Left cardiac atrium (tissue), 4 donors: ENCODE measurements around the gene SBF1. TPM values are rescaled to one million over a fixed set of nuclear protein-coding genes. Genes with fewer than 3 reads are reported as not detected.
A peak's percentile ranks its signal among the peaks of the same experiment; 100 is the strongest.

Source experiments
- ATAC-seq, 2 donors: fragments of 200-7000 bp; cut with Tn5 transposase; one replicate each; pipeline ENCODE4 v1.9.1; 2020; ENCODE audit warnings: mild to moderate bottlenecking in 2 of 2, moderate library complexity in 2 of 2
- DNase-seq: peaks from one replicate; pipeline ENCODE4 v3.0.0-alpha.2; 2020
- intact Hi-C, 2 donors: fragments of 100-400 bp; cut with DNase I; formaldehyde crosslinking; loops; one replicate each; pipeline versions ENCODE4 v1.14.1 to v1.15.1; 2022 to 2023
- total RNA-seq, 2 donors: library from RNA; stranded (reverse); fragmentation: NEBNext Ultra II Directional; extraction: Animal tissue kit (Norgen Biotek cat#: 25700); gene quantifications; one replicate each; pipeline ENCODE4 v1.2.1, GENCODE V29; 2021
- donor health status: DM: no; HTN: yes; CAD: no.
- donor health status: DM: no; HTN: yes; CAD: no; lungs with severe emphysema.
- donor health status: DM: yes; HTN: yes; CAD: no.
- donor health status: Dilated cardiomyopathy.

Gene SBF1
- total RNA-seq, 2 donors from 2014 or later = 44.9 to 54.4 TPM

DNA sequence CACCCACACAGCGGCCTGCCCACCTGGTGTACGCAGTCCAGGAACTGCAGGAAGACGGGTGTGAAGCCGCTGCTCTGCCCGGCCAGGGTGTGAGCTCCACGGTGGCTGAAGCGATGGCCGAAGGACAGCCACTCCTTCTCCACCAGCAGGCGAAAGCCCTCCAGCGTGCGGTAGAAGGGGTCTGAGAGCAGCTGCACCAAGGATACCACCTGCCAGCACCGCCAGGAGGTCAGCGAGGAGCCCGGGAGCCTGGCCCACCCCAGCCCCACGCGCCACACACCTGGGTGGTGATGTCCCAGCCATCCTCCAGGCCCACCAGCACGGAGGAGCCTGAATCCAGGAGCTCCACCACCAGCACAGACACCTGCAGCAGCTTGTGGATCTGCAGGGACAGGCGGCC lies 19.6 kb downstream of the SBF1 start:
- ATAC-seq (no peak), DNase-seq (no peak)
- intact Hi-C loops = no loop called here

DNA sequence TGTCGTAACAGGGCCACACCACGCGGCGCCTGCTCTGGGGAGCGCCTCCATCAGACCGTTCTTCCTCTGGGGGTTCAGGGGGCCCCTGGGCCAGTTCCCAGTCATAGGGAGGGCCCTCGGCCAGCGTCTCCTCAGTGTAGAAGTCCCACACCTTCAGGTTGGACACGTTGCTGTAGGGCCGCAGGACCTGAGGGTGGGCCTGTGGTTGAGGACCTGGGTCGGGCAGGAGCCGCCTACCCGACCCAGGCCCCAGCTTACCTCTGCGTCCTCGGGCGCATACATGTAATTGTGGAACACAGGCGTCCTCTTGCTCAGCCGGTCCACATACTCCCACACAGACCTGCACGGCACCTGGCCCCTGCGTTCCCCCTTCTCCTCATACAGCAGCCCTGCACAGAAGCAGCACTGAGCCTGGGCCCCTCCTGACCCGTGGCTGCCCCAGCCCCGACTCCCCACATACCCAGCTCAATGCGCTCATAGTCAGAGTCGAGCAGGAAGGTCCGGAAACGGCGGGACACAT lies 20.2 kb downstream of the SBF1 start:
- no peak for DNase-seq
- ATAC-seq = no peak
- intact Hi-C loops = no loop called here

DNA sequence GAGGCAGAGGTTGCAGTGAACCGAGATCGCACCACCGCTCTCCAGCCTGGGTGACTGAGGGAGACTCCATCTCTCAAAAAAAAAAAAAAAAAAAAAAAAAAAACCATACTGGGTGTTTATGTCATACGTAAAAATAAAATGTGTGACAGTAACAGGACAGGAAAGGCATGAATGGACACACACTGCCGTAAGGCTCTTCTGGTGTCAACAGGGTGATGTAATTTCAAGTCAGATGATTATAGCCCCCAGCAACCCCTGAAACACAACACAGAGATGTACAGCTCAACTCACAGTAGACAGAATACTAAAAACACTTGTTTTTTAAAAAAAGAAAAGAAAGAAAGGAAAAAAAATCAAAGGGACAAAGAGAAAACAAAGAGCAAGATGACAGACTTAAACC lies 22.2 kb downstream of the SBF1 start:
- no peak for DNase-seq
- intact Hi-C loops = no loop called here
- ATAC-seq = no peak

DNA sequence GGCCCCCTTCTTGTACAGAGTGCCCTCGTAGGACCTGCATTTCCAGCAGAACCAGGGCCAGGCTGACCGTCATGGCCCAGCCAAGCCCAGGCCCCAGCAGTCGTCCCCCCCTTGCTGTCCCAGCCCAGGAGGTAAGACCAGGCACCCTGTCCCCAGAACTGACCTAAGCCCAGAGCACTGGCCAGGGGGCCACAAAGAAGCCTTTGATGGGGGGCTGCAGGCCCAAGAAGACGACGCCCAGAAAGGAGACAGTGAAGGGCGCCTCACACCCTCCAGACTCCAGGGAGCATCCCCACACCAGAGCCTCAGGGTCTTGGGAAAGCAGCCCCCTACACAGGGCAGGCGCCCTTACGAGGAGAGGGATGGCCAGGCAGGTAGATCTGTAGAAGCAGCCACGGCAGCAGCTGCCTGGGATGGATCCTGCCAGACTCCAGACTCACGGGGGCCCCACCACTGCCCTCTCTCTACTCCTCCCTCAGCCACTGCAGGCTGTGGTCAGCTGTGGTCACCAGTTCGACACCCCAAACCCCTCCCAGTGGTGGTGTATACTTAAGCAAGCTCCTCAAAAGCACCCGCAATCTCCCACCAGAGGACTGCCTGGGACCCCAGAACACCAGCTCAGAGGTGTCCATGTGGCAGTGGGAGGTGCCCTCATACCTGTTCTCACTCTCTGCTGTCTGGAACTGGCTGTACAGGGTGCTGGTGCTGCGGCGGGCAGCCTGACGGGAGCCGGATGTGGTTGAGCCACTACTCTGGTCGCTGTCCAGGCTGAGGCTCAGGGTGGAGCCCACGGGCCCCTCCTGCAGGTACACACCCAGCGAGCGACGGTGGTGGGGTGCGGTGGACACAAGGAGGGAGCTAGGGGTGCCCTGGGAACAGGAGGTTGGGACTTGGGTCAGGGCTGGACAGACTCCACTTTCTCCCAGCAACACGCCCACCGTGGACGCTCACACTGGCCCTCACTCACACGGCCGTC lies 27.0 kb downstream of the SBF1 start:
- ATAC-seq (peak in 1 of 2 donors; percentile 3), DNase-seq (no peak)
- intact Hi-C loops = no loop called here

DNA sequence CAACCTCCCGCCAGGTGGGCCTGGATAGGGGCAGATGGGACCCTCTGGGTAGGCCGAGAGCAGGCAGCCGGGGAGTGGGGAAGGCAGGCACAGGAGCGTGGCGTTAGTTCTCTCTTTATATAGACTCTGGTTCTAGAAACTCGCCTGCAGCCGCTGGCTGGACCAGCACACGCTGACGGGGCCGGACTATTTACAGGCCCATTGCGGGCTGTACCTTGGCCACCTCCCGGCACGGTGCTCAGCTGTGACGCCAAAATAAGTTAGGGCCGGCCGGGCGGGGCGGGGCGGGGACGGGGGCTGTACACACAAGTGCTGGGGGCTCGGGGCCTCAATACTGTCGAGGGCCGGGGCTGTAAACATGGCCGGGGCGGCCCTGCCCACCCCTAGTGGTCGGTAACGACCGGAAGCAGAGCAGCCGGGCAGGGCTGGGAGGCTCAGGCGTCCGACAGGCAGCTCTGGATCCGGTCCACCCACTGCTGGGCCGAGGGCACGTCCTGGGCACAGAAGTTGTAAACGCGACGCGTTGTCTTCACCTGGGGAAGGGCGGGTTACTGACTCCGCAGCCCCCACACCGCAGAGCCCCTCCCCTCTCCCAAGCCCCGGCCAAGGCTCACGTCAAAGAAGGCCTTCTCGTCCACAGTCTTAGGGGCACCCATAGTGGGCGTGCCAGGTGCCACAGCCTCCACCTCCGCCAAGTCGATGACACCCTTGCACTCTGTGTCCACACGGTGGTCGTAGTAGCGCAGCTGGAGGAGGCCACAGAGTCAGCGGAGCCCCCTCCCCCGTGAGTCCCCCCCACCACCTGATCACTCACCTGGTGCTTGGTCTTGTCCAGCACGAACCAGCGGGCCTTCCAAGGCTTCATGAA lies 27.9 kb downstream of the SBF1 start:
- intact Hi-C loops = no loop called here
- DNase-seq (no peak), ATAC-seq (peak in 1 of 2 donors; percentile 3)

DNA sequence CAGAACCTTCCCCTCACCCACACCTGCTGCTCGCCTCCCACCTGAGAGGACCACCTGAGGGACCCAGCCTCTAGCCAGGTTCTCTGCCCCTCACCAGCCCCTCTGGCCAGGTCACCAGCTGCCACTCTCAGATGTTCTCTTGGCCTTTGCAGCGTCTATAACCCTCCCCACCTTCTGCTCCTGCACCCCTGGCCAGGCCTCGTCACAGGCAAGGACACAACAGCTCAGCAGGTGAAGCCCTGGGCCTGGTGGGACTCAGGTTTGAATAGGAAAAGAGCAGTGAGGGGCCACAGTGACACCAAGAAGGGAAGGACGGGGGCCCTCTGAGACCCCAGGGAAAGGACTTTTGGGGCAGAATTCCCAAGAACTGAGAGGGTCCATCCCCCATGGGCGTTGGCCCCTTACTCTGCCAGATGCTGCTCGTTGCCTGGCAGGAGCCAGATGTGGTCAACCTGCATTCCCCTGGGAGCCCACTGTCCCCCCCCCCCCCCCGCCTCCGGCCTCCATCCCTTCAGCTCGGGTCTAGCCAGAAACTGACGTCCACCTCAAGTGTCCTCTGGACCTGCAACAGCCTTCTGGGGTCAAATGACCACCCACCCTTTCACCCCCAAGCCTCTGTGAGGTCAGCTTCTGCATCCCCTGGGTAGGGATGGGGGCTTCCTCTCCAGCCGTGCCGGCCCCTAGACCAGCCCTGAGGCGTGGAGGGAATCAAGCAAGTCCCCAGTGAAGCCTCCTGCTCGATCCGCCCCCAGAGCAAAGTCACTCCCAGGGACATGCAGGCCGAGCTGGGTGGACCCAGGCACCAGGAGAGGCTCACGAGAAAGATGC lies 28.7 kb downstream of the SBF1 start:
- intact Hi-C loops = no loop called here
- ATAC-seq (no peak), DNase-seq (no peak)

DNA sequence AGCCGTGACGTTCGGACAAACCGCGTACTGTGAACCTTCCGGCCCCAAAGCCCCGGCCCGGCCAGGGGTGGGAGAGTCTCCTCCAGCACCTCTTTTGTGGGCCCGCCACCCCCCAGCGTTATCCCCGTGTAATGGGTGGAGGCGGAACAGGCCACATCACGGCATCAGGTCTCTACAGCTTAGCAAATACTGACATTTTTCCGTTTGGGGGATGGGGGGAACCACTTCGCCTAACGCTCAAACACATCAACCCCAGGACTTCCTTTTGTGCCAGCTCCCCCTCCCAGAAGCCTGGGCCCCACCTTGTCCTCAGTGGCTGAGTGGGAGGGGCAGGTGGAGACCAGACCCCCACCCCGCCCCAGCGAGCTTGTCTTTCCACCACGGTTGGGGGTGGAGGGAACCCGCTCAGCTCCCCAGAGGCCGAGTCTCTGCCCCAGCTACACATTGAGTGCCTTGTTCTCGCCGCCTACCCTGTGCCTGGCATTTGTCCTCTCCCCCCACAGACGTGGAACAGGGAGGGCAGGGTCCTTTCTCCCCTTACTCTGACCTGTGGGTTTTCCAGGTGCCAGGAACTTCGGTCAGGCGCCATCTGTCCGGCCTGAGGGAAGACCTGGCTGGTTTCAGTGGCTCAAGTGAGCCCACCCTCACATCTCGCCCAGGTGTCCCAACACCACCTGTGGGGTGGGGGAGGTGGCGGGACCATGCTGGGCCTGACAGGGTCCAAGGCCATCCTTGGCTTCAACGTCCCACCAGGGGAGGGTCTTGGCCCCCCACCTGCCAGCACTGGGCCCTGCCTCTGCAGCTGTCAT lies 29.6 kb downstream of the SBF1 start:
- ATAC-seq = no peak
- peak; percentile 22 for DNase-seq
- intact Hi-C loops = no loop called here

DNA sequence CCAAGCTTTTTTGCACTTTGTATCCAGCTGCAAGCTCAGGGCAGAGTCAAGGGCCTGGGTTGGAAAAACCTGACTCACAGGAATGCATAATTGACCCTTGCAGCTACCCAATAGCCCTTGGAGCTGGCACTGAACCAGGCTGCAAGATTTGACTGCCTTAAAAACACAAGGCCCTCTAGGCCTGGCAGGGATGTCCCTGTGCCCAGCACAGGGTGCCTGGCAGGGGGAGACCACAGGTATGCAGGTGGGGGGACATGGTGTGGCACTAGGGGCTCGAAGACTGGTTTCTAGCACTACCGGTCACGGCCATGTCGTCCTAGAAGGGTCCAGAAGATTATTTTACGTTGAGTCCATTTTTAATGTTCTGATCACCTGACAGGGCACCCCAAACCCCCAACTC lies 30.2 kb downstream of the SBF1 start:
- ATAC-seq (no peak), DNase-seq (no peak)
- intact Hi-C loops = no loop called here

DNA sequence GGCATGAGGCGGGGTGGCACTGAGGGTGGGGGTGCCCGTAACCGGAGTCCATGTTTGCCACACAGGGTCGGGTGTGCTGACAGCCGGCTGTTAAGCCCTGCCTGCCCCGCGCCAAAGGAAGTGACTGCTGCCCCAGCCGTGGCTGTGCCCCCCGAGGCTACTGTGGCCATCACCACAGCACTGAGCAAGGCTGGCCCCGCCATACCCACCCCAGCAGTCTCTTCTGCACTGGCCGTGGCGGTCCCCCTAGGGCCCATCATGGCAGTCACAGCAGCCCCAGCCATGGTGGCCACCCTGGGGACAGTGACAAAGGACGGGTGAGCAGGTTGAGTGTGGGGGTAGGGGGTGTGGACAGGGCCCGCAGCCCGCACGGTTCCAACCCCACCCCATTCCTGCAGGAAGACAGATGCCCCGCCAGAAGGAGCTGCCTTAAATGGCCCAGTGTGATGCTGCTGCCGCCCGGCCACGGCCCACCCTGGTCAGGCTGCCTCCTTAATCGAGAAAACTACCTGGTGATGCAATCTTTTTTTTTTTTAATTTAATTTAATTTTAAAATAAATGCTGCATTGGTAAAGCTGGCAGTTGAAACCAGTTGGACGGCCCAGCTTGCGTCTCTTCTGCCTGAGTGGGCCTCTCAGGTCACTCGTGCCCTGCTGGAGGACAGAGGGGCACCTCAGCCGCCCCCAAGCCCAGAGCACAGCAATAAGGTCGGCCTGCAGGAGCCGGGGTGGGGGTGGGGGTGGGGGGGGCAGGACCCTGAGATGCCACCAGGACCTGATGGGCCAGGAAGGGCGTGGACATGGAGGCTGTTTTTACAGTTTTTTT lies 30.8 kb downstream of the SBF1 start:
- ATAC-seq (no peak), DNase-seq (no peak)
- intact Hi-C loops = no loop called here

DNA sequence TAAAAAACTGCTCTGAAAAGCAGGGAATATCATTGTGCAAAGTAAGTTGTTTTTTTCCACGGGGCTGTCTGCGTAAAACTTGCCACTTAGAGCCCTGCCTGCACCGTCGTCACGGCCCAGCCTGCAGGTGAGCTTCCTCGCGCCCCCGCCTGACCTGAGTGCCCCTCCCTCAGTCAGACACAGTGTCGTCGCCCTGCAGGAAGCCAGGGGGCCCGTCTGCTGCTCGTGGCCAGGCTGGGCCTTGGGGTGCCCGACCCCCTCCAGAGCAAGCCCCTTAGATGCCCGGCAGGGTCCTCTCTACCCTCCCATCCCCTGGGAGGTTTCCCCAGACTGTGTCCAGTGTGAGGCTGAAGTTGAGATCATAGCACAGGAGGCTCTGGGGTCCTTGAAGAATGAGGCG lies 31.6 kb downstream of the SBF1 start:
- ATAC-seq (no peak), DNase-seq (no peak)
- intact Hi-C loops = no loop called here

DNA sequence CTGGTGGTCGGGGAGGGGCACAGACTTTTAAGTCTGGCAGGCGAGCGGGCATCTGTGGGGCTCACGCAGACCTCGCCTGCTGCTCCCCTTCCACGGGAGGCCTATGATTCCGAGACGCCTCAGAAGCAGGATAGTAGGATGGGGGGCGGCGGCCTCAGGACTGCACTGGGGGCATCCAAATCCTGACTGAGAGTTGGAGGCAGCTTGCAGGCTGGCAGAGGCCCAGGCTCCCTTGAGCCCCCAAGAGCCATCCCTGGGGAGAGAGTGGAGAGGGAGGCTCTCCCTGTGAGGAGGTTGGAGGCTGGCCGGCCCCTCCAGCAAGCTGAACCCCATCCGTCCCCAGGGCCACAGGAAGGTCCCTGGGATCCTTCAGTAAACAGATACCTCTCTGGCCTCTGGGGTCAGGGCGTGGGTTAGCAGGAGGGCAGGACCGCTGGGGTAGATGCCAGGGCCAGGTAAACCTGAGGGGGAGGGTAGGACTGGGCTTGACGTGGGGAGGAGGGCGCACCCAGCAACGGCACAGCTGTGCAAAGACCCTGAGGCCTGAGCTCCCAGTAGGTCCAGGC lies 33.3 kb downstream of the SBF1 start:
- ATAC-seq (no peak), DNase-seq (peak; percentile 29)
- intact Hi-C loops = no loop called here

DNA sequence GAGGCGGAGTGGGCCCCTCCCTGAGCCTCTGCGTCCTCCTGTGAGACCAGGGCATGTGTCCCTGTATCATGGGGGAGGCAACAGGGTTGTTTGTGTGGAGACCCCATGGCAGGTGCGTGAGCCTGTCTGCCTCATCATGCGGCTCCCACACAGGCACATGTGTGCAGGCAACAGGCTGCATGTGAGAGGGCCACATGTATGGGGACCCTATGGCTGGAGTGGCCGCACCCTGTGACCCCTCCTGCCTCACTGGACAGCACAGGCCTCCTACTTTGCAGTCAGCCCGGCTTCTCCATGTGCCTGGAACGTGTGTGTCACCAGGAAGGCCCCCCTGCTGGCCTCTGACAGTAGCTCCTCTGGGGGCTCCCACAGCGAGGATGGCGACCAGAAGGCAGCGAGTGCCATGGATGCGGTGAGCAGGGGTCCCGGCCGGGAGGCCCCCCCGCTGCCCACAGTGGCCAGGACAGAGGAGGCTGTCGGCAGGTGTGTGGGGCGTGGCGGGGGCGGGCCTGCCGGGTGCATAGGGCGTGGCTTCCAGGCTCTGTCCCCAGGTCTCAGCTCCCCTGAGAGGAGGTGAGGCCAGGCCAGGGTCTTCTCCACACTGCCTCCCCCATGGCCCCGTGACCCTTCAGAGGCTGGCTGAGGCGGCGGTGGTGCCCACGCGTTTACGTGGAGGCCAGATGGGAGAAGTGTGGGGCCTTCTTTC lies 34.1 kb downstream of the SBF1 start:
- DNase-seq (peak; percentile 23), ATAC-seq (no peak)
- intact Hi-C loops = no loop called here

DNA sequence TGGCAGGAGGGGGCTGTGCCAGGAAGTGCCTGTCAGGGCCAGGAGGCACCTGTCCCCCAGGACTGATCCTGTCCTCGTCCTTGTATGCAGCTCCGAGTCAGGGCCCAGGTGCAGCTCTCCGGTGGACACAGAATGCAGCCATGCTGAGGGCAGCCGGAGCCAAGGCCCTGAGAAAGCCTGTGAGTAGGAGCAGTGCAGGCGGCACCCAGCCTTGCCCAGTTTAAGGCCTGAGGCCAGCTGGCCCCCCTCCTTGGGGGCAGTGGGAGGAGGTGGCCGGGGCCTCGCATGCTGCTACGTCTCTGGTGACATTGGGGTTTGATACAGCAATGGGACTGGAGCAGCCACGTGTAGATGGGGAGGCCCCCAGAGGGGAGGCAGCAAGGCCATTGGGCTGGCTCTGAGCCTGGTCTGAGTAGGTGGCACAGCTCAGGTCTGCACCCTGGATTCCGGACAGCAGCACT lies 34.9 kb downstream of the SBF1 start:
- DNase-seq (peak; percentile 20), ATAC-seq (no peak)
- intact Hi-C loops = no loop called here

DNA sequence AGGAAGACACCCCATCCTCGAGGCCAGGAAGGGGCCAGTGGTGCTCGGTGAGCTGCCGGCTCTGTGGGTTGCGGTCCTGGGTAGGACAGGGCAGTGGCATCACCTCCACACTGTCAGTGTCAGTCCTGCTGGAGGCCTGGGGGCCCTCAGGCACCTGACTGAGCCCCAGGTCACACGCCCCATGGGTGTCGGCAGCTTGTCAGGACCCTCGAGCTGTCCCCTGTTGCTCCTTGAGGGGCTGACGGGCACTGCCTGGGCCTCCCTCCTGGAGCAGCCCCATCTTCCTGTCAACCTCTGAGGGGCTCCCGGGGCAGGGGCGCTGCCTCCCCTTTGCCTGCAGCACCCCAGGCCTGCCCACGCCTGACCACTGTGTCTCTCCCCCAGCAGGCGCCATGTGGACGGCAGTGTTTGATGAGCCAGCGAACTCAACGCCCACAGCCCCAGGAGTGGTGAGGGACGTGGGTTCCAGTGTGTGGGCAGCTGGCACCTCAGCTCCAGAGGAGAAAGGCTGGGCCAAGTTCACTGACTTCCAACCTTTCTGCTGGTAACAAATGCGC lies 35.4 kb downstream of the SBF1 start:
- DNase-seq (peak; percentile 23), ATAC-seq (no peak)
- intact Hi-C loops = no loop called here

DNA sequence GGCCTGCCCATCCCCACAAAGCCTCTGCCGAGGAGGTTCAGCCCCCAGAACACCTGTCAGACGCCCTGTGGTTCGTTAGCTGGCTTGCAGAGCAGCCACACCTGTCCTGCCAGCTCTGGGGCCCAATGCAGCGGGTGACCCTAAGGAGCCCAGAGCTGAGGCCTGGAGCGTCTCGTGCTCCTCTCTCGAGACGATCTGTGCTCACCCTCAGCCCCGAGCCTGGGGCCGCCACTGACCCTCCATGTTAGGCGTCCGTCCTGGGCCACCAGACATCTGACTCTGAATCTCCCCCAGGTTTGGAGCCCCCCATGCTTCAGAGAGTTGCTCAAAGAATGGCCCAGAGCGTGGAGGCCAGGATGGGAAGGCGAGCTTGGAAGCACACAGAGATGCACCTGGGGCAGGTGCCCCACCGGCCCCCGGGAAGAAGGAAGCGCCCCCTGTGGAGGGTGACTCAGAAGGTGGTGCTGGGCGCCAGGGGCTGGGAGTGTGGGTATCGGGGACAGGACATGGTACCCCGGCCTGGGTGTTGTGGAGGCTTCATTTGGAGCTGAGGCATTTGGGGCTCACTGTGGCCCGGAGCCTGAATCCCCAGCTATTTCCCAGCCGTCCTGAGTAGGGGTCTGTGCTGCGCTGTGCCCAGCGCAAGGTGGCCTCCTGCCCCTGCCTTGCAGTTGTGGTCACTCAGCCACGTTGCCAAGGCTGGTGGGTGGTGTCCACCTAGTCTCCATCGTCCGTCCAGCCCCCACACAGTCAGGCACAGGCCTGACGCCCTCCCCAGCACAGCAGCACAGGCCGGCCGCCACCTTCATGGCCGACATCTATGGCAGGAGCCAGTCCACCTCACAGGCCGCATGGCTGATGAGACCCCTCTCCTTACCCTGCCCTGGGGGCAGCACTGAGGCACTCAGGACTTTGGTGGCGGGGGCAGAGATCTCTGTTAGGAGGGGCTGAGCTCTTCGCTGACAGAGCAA lies 36.2 kb downstream of the SBF1 start:
- DNase-seq (peak; percentile 23), ATAC-seq (no peak)
- intact Hi-C loops = no loop called here
